Activated CD4-positive, CD25-positive, alpha-beta regulatory T cell (primary cell): ENCODE data around the gene DCAF11.

ENCODE experiments used
- DNase-seq, 4 experiments: peaks; one replicate each; lab custom pipeline; 2025; lab: John Stamatoyannopoulos, UW

Gene DCAF11

DNA sequence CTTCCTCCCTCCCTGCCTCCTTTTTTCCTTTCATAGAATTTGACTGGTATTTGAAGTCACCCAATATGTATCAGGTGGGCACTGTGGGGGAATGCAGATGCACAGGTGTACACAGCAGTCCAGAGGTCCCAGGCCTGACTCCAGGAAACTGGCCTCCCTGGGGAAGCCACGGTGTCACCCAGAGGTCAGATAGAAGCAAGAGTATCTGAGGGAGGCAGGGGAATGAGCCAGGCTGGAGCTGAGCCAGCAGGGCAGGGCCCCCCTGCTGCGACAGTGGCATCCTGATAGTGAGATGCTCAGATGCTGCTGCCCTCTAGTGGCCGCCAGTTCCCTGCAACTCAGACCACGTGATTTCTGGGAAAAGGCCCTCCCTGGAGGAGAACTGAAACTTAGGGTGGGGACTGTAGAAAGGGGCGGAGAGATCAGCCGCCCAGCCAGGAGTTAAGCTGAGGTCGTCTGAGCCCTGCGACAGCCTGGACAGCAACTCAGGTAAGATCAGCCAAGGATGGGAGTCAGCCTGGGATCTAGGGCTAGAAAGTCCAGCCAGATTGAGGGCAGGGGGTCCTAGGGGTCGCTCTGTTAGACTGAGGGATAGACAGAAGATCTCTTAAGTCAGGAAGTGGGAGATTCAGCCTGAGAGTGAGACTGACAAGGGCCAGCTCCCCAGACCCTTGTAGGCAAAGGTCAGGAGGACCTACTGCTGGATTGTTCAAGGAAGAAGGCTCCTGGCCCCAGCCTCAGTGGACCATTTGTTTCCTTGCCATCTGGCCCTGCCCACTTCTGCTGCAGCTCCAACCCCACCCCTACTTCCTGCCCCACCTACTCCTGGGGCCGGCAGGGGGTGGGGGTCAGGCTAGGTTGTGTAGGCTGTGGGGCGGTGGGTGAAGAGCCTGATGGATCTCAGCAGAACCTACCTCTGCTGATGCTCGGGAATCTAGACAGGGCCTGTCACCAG, 46.5 kb downstream of the DCAF11 start, which contains the start of gene IRF9:
Gene IRF9 (plus strand): TSS at position 416 of the 955 bp plus-strand sequence. CDS start 880 bp downstream, outside the sequence.
- peak; percentile 93 to 99 (median 95) for DNase-seq

DNA sequence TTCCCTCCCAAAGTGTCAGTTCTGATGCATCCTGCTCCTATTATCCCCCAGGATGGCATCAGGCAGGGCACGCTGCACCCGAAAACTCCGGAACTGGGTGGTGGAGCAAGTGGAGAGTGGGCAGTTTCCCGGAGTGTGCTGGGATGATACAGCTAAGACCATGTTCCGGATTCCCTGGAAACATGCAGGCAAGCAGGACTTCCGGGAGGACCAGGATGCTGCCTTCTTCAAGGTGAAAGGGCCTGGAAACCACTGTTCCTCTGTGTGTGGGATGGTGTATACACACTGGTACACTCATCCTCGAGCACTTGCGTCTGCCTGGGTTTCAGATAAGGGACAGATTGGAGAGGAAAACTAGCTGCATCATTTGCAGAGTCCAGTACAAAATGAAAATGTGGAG, 47.5 kb downstream of the DCAF11 start:
- no peak for DNase-seq

DNA sequence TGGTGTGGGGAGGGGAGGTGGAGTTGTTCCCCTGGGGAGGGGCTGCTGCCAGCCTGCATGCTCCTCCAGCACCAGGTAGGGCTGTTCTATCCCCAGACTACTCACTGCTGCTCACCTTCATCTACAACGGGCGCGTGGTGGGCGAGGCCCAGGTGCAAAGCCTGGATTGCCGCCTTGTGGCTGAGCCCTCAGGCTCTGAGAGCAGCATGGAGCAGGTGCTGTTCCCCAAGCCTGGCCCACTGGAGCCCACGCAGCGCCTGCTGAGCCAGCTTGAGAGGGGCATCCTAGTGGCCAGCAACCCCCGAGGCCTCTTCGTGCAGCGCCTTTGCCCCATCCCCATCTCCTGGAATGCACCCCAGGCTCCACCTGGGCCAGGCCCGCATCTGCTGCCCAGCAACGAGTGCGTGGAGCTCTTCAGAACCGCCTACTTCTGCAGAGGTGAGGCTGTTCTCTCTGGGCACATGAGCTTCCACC, 50.0 kb downstream of the DCAF11 start:
- DNase-seq = no peak

DNA sequence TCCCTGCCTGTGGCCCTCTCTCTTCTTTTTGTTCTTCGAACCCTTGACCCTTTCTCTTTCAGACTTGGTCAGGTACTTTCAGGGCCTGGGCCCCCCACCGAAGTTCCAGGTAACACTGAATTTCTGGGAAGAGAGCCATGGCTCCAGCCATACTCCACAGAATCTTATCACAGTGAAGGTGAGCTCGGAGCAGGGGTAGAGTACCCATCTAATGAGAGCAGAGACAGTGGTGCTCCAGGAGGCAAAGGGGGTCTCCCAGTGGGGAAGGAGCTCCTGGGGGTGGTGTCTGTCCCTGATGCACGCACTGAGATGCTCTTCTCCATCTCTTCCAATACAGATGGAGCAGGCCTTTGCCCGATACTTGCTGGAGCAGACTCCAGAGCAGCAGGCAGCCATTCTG, 51.2 kb downstream of the DCAF11 start:
- DNase-seq = no peak

DNA sequence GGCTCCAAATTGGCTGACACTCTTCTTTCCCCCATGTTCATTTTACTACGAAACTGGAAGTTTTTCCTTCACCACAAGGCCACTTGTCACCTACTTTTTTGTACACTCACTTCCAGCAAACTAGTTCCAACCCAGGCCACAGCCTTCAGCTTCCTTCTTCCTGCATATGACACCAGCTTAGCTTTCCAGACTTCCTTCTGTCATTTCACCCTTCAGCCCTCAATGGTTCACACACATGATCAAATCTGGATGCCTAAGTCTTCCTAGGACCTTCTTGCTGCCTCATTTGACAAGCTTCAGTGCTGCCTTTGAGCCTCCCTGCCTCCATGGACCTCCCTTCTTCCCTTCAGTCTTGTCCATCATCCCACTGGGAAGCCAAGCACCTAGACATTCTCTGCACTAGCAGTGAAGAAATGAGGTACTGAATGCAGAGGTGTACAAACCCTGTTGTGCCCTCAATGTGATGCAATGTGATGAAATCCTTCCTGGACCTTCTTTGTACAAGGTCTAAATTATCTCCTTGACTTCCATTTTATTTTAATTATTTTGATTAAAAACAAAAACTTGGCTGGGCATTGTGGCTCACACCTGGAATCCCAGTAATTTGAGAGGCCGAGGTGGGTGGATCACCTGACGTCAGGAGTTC, 53.0 kb downstream of the DCAF11 start:
- no peak for DNase-seq

DNA sequence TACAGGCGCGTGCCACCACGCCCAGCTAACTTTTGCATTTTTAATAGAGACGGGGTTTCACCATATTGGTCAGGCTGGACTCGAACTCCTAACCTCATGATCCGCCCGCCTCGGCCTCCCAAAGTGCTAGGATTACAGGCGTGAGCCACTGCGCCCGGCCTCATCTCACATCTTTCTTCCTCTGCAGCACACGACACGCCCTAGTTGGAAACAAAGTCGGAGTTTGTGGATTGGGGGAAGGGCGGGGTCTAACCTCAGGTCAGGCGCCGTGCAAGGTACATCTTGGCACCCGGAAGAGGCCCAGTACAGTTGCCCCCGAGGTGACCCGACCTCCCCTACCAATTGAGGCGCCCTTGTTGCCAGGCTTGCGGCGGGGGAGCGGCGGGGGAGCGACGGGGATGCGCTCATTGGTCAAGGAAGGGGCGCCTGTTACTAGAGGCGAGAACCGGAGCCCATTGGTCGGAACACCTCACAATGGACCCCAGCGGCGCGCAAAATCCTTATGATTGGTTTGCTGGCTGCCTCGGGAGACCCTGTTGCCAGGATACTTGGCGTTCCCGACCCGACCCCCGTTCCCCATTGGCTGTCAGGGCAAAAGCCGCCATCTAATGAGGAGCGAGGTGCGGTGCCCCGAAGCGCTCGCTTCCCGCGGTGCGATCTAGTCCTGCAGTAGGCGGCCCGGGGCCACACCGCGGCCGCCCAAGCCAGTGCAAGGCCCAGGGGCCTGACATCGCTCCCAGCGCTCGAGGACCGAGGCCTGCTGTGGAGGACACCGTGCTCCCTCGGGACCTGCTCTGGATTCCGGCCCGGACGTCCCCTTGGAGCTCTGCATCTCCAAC, 57.1 kb downstream of the DCAF11 start, which contains the start of gene REC8:
Gene REC8 (plus strand): TSS at position 659 of the 839 bp plus-strand sequence. CDS start 473 bp downstream, outside the sequence.
- peak; percentile 28 to 70 (median 52) for DNase-seq

DNA sequence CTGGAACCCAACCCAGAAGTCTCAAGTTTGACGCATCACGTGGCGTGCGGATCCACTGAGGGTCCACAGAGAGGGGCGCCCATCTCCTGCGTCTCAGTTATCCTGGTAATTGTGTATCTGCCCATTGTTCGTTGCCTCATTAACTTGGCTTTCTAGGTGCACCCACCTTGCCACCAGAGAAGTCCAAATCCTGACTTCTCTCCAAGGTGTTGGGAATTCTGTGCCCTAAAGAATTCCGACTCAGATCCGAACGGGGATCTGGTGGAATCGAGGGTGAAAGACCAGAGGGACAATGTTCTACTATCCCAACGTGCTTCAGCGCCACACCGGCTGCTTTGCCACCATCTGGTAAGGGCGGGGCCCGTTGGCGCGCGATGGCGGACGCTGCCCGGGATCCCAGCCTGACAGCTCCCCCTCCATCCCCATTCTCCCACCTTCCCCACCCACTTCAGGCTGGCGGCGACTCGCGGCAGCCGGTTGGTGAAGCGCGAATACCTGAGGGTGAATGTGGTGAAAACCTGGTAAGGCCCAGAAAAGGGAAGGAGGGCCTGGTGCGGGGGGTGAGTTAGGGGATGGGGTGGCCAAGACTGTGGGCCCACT, 57.8 kb downstream of the DCAF11 start:
- no peak for DNase-seq

DNA sequence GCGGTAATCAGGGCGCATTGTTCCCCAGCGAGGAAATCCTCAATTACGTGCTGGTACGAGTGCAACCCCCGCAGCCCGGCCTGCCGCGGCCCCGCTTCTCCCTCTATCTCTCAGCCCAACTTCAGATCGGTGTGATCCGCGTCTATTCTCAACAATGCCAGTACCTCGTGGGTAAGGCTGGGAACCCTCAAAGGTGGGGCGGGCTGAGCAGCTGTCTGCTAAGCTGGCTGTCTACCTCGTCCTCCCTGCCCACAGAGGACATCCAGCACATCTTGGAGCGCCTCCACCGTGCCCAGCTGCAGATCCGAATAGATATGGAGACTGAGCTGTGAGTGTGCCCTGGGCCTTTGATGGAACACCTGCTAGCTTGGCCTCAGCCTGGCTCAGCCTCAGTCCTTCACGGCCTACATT, 58.3 kb downstream of the DCAF11 start:
- DNase-seq = no peak
